Fibroblast of the aortic adventitia (primary cell): ENCODE measurements around the gene HEBP2. TPM values are rescaled to one million over a fixed set of nuclear protein-coding genes. Genes with fewer than 3 reads are reported as not detected.

Source experiments
- DNase-seq: peaks from one replicate; pipeline ENCODE4 v3.0.0-alpha.2; 2010; ENCODE audit warnings: low read depth
- H3K4me3 ChIP-seq: 2 replicates; pipeline ENCODE4 v1.5.1; 2011; ENCODE audit warnings: low read depth, mild to moderate bottlenecking, control low read depth, low read length, moderate library complexity
- total RNA-seq: library from RNA; depleted of rRNA; stranded (reverse); fragments of >200 nt; gene quantifications from 2 replicates; pipeline ENCODE4 v1.2.3, GENCODE V29; 2012; ENCODE audit warnings: low replicate concordance
- TF ChIP-seq, protein P1 (sequence below): IDR thresholded peaks from 2 replicates; pipeline ENCODE4 v1.5.1; 2011; ENCODE audit warnings: mild to moderate bottlenecking, low read length, control low read depth, inconsistent platforms; ENCODE audit not compliant: insufficient read depth

HEBP2 gene
- total RNA-seq, 1 donor = 17.1 TPM

DNA sequence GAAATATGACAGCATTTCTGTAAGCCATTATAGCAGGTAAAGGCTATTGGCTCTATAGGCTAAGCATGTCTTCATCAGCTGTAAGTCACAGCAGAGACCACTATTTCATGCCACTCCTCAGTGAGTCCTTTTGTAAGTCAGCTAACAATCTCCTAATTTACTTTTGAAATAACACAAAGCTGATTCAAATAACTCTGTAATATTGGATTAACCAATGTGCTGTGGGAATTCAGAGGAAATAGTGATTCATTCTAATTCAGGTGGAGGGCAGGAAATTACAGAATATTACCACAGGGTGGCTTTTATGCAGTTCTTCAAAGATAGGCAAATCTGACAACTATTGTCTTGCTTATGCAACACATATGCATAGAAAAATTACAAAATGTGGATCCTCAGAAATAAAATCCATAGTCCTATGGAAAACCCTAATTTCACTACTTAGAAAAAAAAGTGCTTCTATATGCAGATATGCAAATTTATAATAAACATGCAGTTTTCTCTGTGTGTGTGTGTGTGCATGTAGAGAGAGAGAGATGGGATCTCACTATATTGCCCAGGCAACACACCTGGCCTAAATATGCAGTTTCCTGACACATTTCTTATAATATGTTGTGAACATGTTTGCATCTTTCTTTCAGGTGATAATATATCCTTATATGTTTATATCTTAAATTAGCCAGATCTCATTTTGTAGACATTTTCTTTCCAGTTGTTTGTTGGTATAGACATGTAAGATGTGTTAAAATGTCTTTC is 31.1 kb upstream of the HEBP2 start:
- peak; percentile 42 for DNase-seq

DNA sequence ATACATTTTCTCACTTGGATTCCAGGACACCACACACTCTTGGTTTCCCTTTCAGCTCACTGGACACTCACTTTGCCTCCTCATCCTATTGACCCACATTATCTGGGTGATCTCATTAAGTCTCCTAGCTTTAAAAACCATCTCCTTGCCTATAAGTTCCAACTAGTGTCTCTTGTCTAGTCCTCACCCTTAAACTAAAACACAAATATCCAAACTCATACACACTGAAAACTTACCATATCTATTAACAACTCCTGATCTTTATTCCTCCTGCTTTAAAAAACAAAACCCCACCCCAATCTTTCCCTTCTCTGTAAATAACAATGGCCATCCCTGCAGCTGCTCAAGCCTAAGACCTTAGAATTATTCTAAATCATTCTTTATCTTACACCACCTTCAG is 29.8 kb upstream of the HEBP2 start:
- no peak for DNase-seq
- H3K4me3 ChIP-seq = no peak overlapping the region
- TF ChIP-seq, protein P1, sequence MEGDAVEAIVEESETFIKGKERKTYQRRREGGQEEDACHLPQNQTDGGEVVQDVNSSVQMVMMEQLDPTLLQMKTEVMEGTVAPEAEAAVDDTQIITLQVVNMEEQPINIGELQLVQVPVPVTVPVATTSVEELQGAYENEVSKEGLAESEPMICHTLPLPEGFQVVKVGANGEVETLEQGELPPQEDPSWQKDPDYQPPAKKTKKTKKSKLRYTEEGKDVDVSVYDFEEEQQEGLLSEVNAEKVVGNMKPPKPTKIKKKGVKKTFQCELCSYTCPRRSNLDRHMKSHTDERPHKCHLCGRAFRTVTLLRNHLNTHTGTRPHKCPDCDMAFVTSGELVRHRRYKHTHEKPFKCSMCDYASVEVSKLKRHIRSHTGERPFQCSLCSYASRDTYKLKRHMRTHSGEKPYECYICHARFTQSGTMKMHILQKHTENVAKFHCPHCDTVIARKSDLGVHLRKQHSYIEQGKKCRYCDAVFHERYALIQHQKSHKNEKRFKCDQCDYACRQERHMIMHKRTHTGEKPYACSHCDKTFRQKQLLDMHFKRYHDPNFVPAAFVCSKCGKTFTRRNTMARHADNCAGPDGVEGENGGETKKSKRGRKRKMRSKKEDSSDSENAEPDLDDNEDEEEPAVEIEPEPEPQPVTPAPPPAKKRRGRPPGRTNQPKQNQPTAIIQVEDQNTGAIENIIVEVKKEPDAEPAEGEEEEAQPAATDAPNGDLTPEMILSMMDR = no peak

More for the DNA sequence above, 31.1 kb upstream of the HEBP2 start:
- TF ChIP-seq, protein P1 = peak; percentile 10
- H3K4me3 ChIP-seq = no peak overlapping the region

DNA sequence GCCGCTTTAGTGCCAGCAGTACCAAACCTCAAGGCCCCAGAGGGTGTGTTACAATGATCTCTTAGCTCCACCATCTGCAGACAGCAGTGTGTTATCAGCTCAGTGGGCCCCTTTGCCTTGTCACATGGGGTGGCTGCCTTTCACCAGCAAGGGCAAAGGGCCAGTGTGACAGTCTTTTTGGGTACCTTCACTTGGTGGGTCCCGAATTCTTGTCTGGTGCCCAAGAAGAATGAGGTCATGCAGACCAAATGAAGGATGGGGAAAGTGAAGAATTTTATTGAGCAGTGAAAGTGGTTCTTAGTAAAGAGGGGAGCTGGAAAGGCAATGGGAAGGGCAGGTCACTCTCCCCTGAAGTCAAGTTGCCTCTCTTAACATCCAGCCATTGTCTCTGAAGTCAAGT is 29.2 kb upstream of the HEBP2 start:
- no peak for DNase-seq
- TF ChIP-seq, protein P1 = no peak
- no peak overlapping the region for H3K4me3 ChIP-seq

DNA sequence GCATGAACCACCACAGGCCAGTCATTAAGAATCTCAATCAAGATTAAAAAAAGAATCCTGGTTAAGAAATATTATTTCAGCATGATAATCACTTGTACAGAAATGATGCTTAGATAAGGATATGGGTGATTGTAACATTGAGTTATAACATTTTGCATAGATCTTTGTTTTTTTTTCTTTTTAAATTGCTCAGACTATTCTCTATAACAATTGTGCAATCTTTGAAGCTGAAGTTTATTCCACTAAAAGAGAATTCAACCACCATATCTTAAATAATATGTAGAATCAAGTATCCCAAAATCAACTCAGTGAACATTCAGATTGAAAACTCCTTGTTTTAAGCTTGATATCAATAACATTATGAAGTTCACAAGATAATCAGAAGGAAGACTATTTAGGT is 27.0 kb upstream of the HEBP2 start:
- H3K4me3 ChIP-seq = no peak overlapping the region
- DNase-seq = no peak
- TF ChIP-seq, protein P1 = no peak

DNA sequence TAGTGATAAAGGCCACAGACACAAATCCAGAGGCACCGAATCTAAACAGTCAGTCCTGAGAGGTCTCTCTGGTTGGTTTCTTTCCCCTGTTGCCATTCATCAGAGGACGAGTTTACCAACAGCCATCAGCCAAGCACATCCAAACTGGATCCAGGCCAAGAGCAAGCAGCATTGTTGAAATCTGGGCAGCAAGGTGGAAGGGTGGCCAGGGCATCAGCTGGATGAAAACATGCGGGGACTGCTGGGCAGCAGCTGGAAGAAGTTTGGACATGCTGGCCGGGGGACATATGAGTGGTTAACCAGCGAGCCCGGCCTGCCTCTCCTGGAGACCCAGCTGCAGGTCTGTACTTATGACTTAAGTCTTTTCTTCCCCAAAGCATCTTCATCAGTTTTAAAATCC is 26.2 kb upstream of the HEBP2 start, which contains the start of gene SMIM28:
TSS of gene SMIM28 (plus strand) at position 62 of the 400 bp plus-strand sequence. CDS start at position 230, 168 bp downstream.
- DNase-seq = no peak
- no peak within 1 kb of the TSS for H3K4me3 ChIP-seq
- TF ChIP-seq, protein P1 = no peak

DNA sequence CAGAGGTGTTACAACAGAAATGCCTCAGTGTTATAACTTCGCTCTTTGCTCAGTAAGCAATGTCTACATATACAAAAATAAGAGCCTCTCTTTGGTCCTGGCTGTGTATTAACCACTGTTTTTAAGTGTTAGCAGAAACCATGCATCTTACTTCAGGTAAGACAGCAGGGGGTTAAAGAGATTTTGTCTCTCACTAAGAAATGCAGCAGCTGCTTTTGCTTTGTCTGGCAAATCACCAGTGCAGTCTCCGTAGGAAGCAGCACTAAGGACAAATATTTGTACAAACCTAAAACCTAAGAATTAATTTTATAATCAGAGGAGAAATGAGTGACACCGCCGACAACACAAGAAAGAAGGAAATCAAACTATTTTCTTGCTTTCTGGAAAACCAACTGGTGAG is 25.6 kb upstream of the HEBP2 start:
- TF ChIP-seq, protein P1 = no peak
- H3K4me3 ChIP-seq = no peak overlapping the region
- no peak for DNase-seq
